Osteoblast (primary cell): ENCODE results near the gene ZNF593OS. TPM values are rescaled to one million over a fixed set of nuclear protein-coding genes. Genes with fewer than 3 reads are reported as not detected.
A peak's percentile ranks its signal among the peaks of the same experiment; 100 is the strongest.

Source experiments
- DNase-seq: peaks from one replicate; pipeline ENCODE4 v3.0.0; 2011; ENCODE audit warnings: low spot score, mixed read lengths; ENCODE audit not compliant: insufficient read length; ENCODE audit errors: missing footprints
- H2AFZ ChIP-seq: 2 replicates; pipeline ENCODE4 v1.6.0; 2011; ENCODE audit warnings: mild to moderate bottlenecking, low read length
- H3K27ac ChIP-seq: 2 replicates; pipeline ENCODE4 v1.5.1; 2011; ENCODE audit warnings: mild to moderate bottlenecking, low read depth, low read length, moderate library complexity
- H3K27me3 ChIP-seq: 2 replicates; pipeline ENCODE4 v1.6.0; 2012; ENCODE audit warnings: mild to moderate bottlenecking, control low read depth, inconsistent platforms, low read length, moderate library complexity; ENCODE audit not compliant: insufficient read depth
- H3K36me3 ChIP-seq: 2 replicates; pipeline ENCODE4 v1.5.1; 2011; ENCODE audit warnings: mild to moderate bottlenecking, low read length, control low read depth, moderate library complexity; ENCODE audit not compliant: insufficient read depth
- H3K4me1 ChIP-seq: 2 replicates; pipeline ENCODE4 v1.5.1; 2011; ENCODE audit warnings: mild to moderate bottlenecking, low read length, control low read depth, moderate library complexity; ENCODE audit not compliant: insufficient read depth
- H3K4me2 ChIP-seq: 2 replicates; pipeline ENCODE4 v1.6.0; 2011; ENCODE audit warnings: mild to moderate bottlenecking, low read length; ENCODE audit not compliant: insufficient read depth
- H3K4me3 ChIP-seq: fragments of 200-600 bp; sonication (generic); 3 replicates; pipeline ENCODE4 v1.5.1; 2012; ENCODE audit warnings: mild to moderate bottlenecking, low read length, inconsistent platforms; ENCODE audit not compliant: insufficient read depth
- H3K79me2 ChIP-seq: 2 replicates; pipeline ENCODE4 v1.6.0; 2012; ENCODE audit warnings: mild to moderate bottlenecking, low read length, control low read depth, inconsistent platforms; ENCODE audit not compliant: insufficient read depth
- H3K9me3 ChIP-seq: 2 replicates; pipeline ENCODE4 v1.5.1; 2011; ENCODE audit warnings: low read depth, low read length, control low read depth
- H4K20me1 ChIP-seq: 2 replicates; pipeline ENCODE4 v1.6.0; 2012; ENCODE audit warnings: mild to moderate bottlenecking, low read length, control low read depth; ENCODE audit not compliant: insufficient read depth
- CTCF ChIP-seq: IDR thresholded peaks from 2 replicates; pipeline ENCODE4 v1.5.1; 2011; ENCODE audit warnings: mild to moderate bottlenecking, low read depth, low read length, moderate library complexity; ENCODE audit errors: extremely low read depth
- total RNA-seq: library from RNA; depleted of rRNA; stranded (reverse); fragments of >200 nt; gene quantifications from 2 replicates; pipeline ENCODE4 v1.2.3, GENCODE V29; 2012

The ZNF593OS gene
- total RNA-seq, 1 donor, result not detected

GRCh38 chr1:26145041-26145959 lies 26.3 kb downstream of the ZNF593OS start:
- no peaks in the 10 kb centered on the region for H3K36me3 ChIP-seq

GRCh38 chr1:26142159-26142558 lies 29.5 kb downstream of the ZNF593OS start:
- Histone ChIP-seq H4K20me1 (no peaks in the 10 kb centered on the region), H3K27ac (no peak overlapping the region), H3K4me3 (no peak overlapping the region), H3K79me2 (no peaks in the 10 kb centered on the region), H3K36me3 (no peaks in the 10 kb centered on the region), H2AFZ (no peak overlapping the region), H3K27me3 (peaks cover 6% of the 10 kb centered on the region), H3K9me3 (no peaks in the 10 kb centered on the region), H3K4me2 (peak overlapping the region; percentile 24), H3K4me1 (no peaks in the 10 kb centered on the region)
- no peak for DNase-seq
- no peak for TF ChIP-seq CTCF

More at GRCh38 chr1:26145041-26145959, 26.3 kb downstream of the ZNF593OS start:
- Histone ChIP-seq H3K4me3 (no peak overlapping the region), H3K79me2 (no peaks in the 10 kb centered on the region), H3K27ac (no peak overlapping the region), H3K9me3 (no peaks in the 10 kb centered on the region), H2AFZ (peak overlapping the region; percentile 79), H3K4me2 (peak overlapping the region; percentile 46), H3K4me1 (no peaks in the 10 kb centered on the region), H4K20me1 (no peaks in the 10 kb centered on the region), H3K27me3 (peaks cover 22% of the 10 kb centered on the region)
- TF ChIP-seq CTCF, result peak; percentile 75
- peak; percentile 84 for DNase-seq

GRCh38 chr1:26138974-26139558 lies 32.6 kb downstream of the ZNF593OS start:
- no peak overlapping the region for H2AFZ ChIP-seq
- H3K4me3 ChIP-seq, result no peak overlapping the region

More at GRCh38 chr1:26138974-26139558, 32.6 kb downstream of the ZNF593OS start:
- TF ChIP-seq CTCF, result no peak
- H3K36me3 ChIP-seq, result no peaks in the 10 kb centered on the region
- H3K4me1 ChIP-seq, result no peaks in the 10 kb centered on the region
- no peaks in the 10 kb centered on the region for H3K79me2 ChIP-seq
- no peaks in the 10 kb centered on the region for H3K27me3 ChIP-seq
- DNase-seq, result no peak
- no peaks in the 10 kb centered on the region for H4K20me1 ChIP-seq
- no peak overlapping the region for H3K4me2 ChIP-seq
- no peak overlapping the region for H3K27ac ChIP-seq
- no peaks in the 10 kb centered on the region for H3K9me3 ChIP-seq
